HUES48 (cell line): ENCODE results near the gene MASP2.

Experiments used
- H3K27ac ChIP-seq: one replicate; pipeline ENCODE4 v1.7.0; 2013; ENCODE audit warnings: low read depth, low read length, inconsistent platforms
- H3K27me3 ChIP-seq: 2 replicates; pipeline ENCODE4 v1.6.1; 2013; ENCODE audit warnings: mild to moderate bottlenecking, low read length; ENCODE audit not compliant: control insufficient read depth, insufficient read depth
- H3K36me3 ChIP-seq: 2 replicates; pipeline ENCODE4 v1.6.1; 2013; ENCODE audit warnings: low read length; ENCODE audit not compliant: control insufficient read depth, insufficient read depth
- H3K4me1 ChIP-seq: 2 replicates; pipeline ENCODE4 v1.6.1; 2013; ENCODE audit warnings: mild to moderate bottlenecking, low read length; ENCODE audit not compliant: control insufficient read depth, insufficient read depth
- H3K4me3 ChIP-seq: 2 replicates; pipeline ENCODE4 v1.5.1; 2013; ENCODE audit warnings: mild to moderate bottlenecking, low read depth, low read length
- H3K9ac ChIP-seq: 2 replicates; pipeline ENCODE4 v1.6.1; 2013; ENCODE audit warnings: mild to moderate bottlenecking, low read depth, low read length, moderate library complexity
- H3K9me3 ChIP-seq: 2 replicates; pipeline ENCODE4 v1.6.1; 2013; ENCODE audit warnings: low read length; ENCODE audit not compliant: control insufficient read depth, insufficient read depth

The MASP2 gene

DNA sequence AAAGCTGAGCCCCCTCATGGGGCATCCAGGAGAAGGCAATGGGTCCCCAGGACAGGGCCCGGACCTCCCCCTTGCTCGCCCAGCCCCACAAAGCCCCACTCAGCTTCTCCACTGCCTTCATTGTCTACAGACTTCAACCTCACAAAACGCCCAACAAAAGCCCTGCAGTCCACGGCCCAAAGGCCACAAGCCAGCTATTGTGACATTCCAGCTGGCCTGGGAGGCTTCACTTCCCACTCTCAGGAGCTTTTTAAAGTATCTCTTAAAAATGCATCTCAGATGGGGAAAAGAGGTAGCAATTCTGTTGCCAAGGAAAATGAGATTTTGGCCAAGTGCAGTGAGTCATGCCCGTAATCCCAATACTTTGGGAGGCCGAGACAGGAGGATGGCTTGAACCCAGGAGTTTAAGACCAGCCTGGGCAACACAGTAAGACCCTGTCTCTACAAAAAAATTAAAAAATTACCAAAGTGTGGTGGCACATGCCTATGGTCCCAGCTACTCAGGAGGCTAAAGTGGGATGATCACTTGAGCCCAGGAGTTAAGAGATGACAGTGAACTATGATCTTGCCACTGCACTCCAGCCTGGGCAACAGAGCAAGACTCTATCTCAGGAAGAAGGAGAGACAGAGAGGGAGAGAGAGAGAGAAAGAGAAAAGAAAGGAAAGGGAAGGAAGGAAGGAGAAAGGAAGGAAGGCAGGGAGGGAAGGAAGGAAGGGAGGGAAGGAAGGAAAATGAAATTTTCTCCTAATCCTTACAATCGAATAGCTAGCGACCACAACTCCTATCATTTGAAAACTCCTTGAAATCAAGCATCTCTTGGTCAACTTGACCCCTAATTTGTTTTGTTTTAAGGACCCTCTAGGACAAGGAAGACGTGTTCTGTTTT, 66.0 kb downstream of the MASP2 start:
- H3K4me1 ChIP-seq, result peaks cover 20% of the 10 kb centered on the region
- no peaks in the 10 kb centered on the region for H3K36me3 ChIP-seq
- H3K9me3 ChIP-seq, result no peaks in the 10 kb centered on the region
- H3K4me3 ChIP-seq, result peak overlapping the region; percentile 53; the same call in 1 of the 2 replicates
- peak overlapping the region; percentile 99 for H3K27ac ChIP-seq
- H3K9ac ChIP-seq, result peak overlapping the region; percentile 8; the same call in 1 of the 2 replicates
- H3K27me3 ChIP-seq, result no peaks in the 10 kb centered on the region

GRCh38 chr1:10980094-10980577, 66.9 kb downstream of the MASP2 start:
- peak overlapping the region; percentile 53 for H3K4me3 ChIP-seq
- H3K27ac ChIP-seq, result peak overlapping the region; percentile 99
- peaks cover 24% of the 10 kb centered on the region for H3K4me1 ChIP-seq
- H3K9me3 ChIP-seq, result no peaks in the 10 kb centered on the region
- no peaks in the 10 kb centered on the region for H3K36me3 ChIP-seq
- no peaks in the 10 kb centered on the region for H3K27me3 ChIP-seq
- no peak overlapping the region for H3K9ac ChIP-seq

GRCh38 chr1:10979483-10979920, 67.5 kb downstream of the MASP2 start:
- H3K4me3 ChIP-seq, result no peak overlapping the region
- no peaks in the 10 kb centered on the region for H3K9me3 ChIP-seq
- no peaks in the 10 kb centered on the region for H3K27me3 ChIP-seq
- H3K4me1 ChIP-seq, result peaks cover 24% of the 10 kb centered on the region
- H3K36me3 ChIP-seq, result no peaks in the 10 kb centered on the region
- peak overlapping the region; percentile 99 for H3K27ac ChIP-seq
- no peak overlapping the region for H3K9ac ChIP-seq

GRCh38 chr1:10978719-10979118, 68.3 kb downstream of the MASP2 start:
- Histone ChIP-seq H3K36me3 (no peaks in the 10 kb centered on the region), H3K27me3 (no peaks in the 10 kb centered on the region), H3K4me1 (peaks cover 24% of the 10 kb centered on the region), H3K9me3 (no peaks in the 10 kb centered on the region), H3K27ac (no peak overlapping the region), H3K4me3 (no peak overlapping the region), H3K9ac (no peak overlapping the region)
